Panc1 (cell line): ENCODE measurements around the gene PDZD4.

Experiments used
- CTCF ChIP-seq: fragments of 450-650 bp; IDR thresholded peaks from 2 replicates; pipeline ENCODE4 v1.5.1; 2017; ENCODE audit warnings: mild to moderate bottlenecking
- REST ChIP-seq, 2 experiments: IDR thresholded peaks; 2 replicates each; pipeline ENCODE4 v1.6.1; 2011 to 2012; ENCODE audit warnings: low read depth in 2 of 2, control low read depth in 1 of 2, low read length in 1 of 2, mild to moderate bottlenecking in 1 of 2, moderate library complexity in 1 of 2; ENCODE audit not compliant: insufficient read depth in 1 of 2
- SIN3A ChIP-seq: IDR thresholded peaks from 2 replicates; pipeline ENCODE4 v1.6.1; 2012; ENCODE audit warnings: low read depth, mild to moderate bottlenecking, low read length, moderate library complexity, borderline replicate concordance; ENCODE audit not compliant: insufficient read depth
- TCF7L2 ChIP-seq: IDR thresholded peaks from 2 replicates; pipeline ENCODE4 v1.6.1; 2011; ENCODE audit warnings: mild to moderate bottlenecking, low read depth, low read length, inconsistent platforms

- TF ChIP-seq CTCF (no peak), REST (IDR thresholded peaks at IDR 0.05; ENCODE audit: insufficient read depth in 1 of 2, low read depth in 2 of 2, low read length in 1 of 2) (no peak), SIN3A (no peak), TCF7L2 (no peak)
These were observed 36.1 kb upstream of the PDZD4 start for GRCh38 chrX:153866302-153867019.
